ENCODE results near the gene RERG. TPM values are rescaled to one million over a fixed set of nuclear protein-coding genes. Genes with fewer than 3 reads are reported as not detected.

The RERG gene
- total RNA-seq, 2 donors from 2014 or later, result 0.84 to 5.3 TPM

DNA sequence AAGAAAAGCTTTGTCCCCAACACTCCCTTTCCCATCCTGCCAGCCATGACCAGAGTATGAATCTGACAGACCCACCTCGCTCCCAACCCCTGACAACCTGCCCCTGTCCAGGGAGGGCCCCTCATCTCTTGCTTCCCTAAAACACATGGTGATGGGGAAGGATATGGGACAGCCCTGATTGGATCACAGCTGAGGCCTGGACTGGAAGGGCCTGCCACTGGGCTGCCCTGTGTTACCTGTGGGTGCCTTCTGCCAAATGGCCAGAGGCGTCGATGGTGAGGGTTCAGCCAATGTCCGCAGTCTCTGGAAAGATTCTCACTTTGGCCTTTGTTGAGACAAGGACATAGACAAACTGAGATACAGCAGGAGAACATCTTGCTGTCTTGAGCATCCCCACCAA lies 13.3 kb upstream of the RERG start:
- no peak for DNase-seq
- Histone ChIP-seq H3K4me3 (no peak overlapping the region), H3K9ac (ENCODE audit: low read depth in 2 of 2, low read length in 2 of 2) (no peak overlapping the region), H3K36me3 (no peaks in the 10 kb centered on the region), H3K27me3 (no peaks in the 10 kb centered on the region), H3K4me1 (no peaks in the 10 kb centered on the region), H3K27ac (no peak overlapping the region), H3K9me3 (no peaks in the 10 kb centered on the region)
- no peak for TF ChIP-seq CTCF (IDR thresholded peaks at IDR 0.05)
- intact Hi-C loops (cut with DNase I), result no loop called here

GRCh38 chr12:15234011-15234410 lies 12.8 kb upstream of the RERG start:
- Histone ChIP-seq H3K4me1 (no peaks in the 10 kb centered on the region), H3K9me3 (no peaks in the 10 kb centered on the region), H3K27ac (no peak overlapping the region), H3K27me3 (no peaks in the 10 kb centered on the region), H3K4me3 (no peak overlapping the region), H3K36me3 (no peaks in the 10 kb centered on the region), H3K9ac (ENCODE audit: low read depth in 2 of 2, low read length in 2 of 2) (no peak overlapping the region)
- no peak for DNase-seq
- intact Hi-C loops (cut with DNase I), result no loop called here
- no peak for TF ChIP-seq CTCF (IDR thresholded peaks at IDR 0.05)

DNA sequence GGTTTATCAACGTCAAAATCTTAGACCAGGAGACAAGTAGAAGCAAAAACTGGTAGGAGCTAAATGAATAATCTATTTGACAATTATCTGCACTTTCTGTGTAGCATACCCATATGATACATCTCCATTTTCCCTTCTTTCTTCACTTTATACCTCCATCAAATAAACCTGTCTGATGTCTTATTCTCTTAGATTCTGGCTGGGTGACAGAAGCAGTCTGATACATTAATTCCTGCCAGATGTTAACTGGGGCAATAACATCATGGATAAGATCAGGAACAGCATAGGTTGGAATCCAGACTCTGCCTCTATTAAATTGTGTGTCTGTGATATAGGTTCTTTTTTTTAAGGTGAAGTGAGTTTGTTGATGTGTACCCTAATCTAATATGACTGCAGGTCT lies 11.7 kb upstream of the RERG start:
- Histone ChIP-seq H3K9me3 (no peaks in the 10 kb centered on the region), H3K36me3 (no peaks in the 10 kb centered on the region), H3K4me1 (no peaks in the 10 kb centered on the region), H3K4me3 (no peak overlapping the region), H3K9ac (ENCODE audit: low read depth in 2 of 2, low read length in 2 of 2) (no peak overlapping the region), H3K27ac (no peak overlapping the region), H3K27me3 (no peaks in the 10 kb centered on the region)
- intact Hi-C loops (cut with DNase I), result no loop called here
- no peak for DNase-seq
- no peak for TF ChIP-seq CTCF (IDR thresholded peaks at IDR 0.05)

GRCh38 chr12:15231493-15231892 lies 10.3 kb upstream of the RERG start:
- intact Hi-C loops (cut with DNase I), result no loop called here
- no peak overlapping the region for H3K27ac ChIP-seq

GRCh38 chr12:15230751-15231150 lies 9.5 kb upstream of the RERG start:
- Histone ChIP-seq H3K36me3 (no peaks in the 10 kb centered on the region), H3K27ac (no peak overlapping the region), H3K9me3 (no peaks in the 10 kb centered on the region), H3K4me1 (no peaks in the 10 kb centered on the region), H3K4me3 (no peak overlapping the region), H3K9ac (ENCODE audit: low read depth in 2 of 2, low read length in 2 of 2) (no peak overlapping the region), H3K27me3 (no peaks in the 10 kb centered on the region)
- no peak for TF ChIP-seq CTCF (IDR thresholded peaks at IDR 0.05)
- no peak for DNase-seq
- intact Hi-C loops (cut with DNase I), result no loop called here

More at GRCh38 chr12:15231493-15231892, 10.3 kb upstream of the RERG start:
- Histone ChIP-seq H3K4me1 (no peaks in the 10 kb centered on the region), H3K27me3 (no peaks in the 10 kb centered on the region), H3K9ac (ENCODE audit: low read depth in 2 of 2, low read length in 2 of 2) (no peak overlapping the region), H3K36me3 (no peaks in the 10 kb centered on the region), H3K4me3 (no peak overlapping the region), H3K9me3 (no peaks in the 10 kb centered on the region)
- DNase-seq, result no peak
- TF ChIP-seq CTCF (IDR thresholded peaks at IDR 0.05), result no peak

- TF ChIP-seq CTCF (IDR thresholded peaks at IDR 0.05), result no peak
- no peak overlapping the region for H3K9ac ChIP-seq (ENCODE audit: low read depth in 2 of 2, low read length in 2 of 2)
- no peak overlapping the region for H3K4me3 ChIP-seq
- DNase-seq, result no peak
- no peaks in the 10 kb centered on the region for H3K9me3 ChIP-seq
- H3K4me1 ChIP-seq, result no peaks in the 10 kb centered on the region
- intact Hi-C loops (cut with DNase I), result no loop called here
- no peaks in the 10 kb centered on the region for H3K36me3 ChIP-seq
- H3K27me3 ChIP-seq, result no peaks in the 10 kb centered on the region
- no peak overlapping the region for H3K27ac ChIP-seq
Measured at GRCh38 chr12:15230137-15230536, 8.9 kb upstream of the RERG start.
